Measurements from ENCODE around the gene MAL.

The MAL gene

DNA sequence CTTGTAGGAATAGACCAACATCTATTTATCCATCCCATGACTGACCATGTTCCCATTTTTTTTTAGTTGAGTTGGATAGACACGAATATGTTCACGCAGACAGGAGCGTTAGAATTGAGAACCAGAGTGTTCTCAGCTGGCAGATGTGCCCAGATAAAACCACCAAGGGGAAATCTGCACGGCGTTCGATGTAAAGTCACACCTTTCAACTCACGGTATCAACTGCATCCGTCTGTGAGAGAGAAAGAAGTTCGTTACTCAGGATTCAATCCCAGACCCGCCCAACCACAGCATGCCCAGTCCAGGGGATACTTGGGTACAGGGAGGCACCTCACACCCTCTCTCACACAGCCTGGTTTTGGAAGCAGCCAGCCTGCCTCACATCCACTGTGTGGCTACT is 26.1 kb downstream of the MAL start:
- no peak for TF ChIP-seq ZNF274 (IDR thresholded peaks at IDR 0.05; ENCODE audit: low read depth, low read length)
- H3K4me3 ChIP-seq (ENCODE audit: low read length): no peak overlapping the region

DNA sequence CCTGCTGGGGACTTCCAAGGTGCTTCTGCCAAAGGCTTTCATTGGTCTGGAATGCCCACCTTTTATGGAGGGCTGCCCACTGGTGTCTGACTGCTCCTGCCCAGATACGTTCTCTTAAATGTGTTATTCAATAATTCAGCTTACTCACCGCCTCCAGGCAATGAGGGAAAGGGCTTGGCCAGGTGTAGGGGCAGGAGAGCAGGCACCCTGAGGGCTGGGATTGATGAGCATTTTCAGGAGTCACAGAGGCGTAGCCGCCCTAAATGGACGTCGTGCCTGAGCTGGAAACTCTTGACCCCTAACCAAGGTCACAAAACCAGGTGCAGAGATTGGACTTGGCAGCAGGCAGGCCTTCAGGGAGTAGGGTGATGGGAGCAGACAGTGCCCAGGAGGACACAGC is 26.8 kb downstream of the MAL start:
- no peak for TF ChIP-seq ZNF274 (IDR thresholded peaks at IDR 0.05; ENCODE audit: low read depth, low read length)
- H3K4me3 ChIP-seq (ENCODE audit: low read length): no peak overlapping the region

DNA sequence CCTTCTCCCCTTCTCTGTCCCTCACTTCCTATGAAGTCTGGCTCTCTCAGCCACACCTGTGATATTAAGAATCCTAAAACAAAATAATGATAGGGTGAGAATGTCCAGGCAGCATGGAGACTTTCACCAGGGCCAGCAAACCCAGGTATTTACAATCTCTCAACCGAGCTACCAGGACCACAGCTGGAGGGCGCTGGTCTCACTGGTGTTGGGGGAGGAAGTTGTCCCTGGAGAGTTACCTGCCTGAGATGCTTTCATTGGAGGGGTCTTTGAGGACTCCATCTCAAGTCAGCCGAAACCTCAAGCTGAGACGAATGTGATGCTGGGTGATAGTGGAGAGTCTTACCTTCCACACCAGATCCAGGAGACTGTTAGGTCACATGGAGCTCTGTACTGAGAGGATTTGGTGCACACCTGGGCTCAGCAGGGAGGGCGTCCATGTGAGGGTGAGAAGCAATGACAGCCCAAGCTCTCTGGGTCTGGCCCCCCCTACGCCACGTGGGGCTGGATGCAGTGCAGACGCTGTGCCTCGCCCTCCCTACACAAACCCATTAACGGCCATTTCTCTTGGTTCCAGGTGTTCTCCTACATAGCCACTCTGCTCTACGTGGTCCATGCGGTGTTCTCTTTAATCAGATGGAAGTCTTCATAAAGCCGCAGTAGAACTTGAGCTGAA is 27.4 kb downstream of the MAL start:
- TF ChIP-seq ZNF274 (IDR thresholded peaks at IDR 0.05; ENCODE audit: low read depth, low read length): no peak
- H3K4me3 ChIP-seq (ENCODE audit: low read length): no peak overlapping the region

DNA sequence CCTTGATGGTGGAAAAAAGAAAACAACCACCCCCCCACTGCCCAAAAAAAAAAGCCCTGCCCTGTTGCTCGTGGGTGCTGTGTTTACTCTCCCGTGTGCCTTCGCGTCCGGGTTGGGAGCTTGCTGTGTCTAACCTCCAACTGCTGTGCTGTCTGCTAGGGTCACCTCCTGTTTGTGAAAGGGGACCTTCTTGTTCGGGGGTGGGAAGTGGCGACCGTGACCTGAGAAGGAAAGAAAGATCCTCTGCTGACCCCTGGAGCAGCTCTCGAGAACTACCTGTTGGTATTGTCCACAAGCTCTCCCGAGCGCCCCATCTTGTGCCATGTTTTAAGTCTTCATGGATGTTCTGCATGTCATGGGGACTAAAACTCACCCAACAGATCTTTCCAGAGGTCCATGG is 28.0 kb downstream of the MAL start:
- TF ChIP-seq ZNF274 (IDR thresholded peaks at IDR 0.05; ENCODE audit: low read depth, low read length): no peak

DNA sequence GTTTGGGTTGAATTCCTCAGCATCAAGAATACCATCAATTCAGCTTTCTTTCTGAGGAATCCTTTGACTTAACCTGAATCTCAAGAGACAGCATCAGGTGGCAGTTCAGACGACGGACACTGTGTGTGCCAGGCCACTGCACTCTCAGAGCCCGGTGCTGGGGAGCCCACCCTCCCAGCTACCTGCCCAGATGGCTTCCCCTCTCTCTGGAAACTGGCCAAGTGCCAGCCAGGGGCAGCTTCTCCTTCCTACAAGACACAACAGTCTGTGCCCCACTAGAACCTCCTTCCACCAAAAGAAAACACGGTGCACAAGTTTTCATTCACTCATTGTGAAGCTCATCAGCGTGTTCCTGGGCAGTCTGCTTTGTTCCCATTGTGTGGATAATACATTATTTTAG is 28.5 kb downstream of the MAL start:
- no peak overlapping the region for H3K4me3 ChIP-seq (ENCODE audit: low read length)
- no peak for TF ChIP-seq ZNF274 (IDR thresholded peaks at IDR 0.05; ENCODE audit: low read depth, low read length)

More for the DNA sequence above, 28.0 kb downstream of the MAL start:
- no peak overlapping the region for H3K4me3 ChIP-seq (ENCODE audit: low read length)

DNA sequence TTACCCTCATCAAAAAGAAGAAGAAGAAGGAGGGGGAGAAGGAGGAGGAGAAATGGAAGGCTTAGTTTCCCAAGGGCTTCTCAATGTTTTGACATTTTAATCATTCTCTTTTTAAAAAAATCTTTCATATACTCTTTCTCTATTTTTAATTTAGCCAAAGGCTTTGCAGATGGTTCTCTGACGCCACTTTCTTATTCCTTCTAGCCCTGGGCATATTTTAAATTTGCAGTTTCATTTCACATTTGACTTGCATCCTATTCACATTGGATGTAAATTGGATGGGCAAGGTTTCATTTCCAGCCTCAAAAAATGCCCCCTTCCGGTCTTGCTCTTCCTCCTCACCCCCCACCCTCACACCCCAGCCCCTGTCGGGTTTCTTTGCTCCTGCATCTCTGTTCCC is 29.8 kb downstream of the MAL start:
- no peak overlapping the region for H3K4me3 ChIP-seq (ENCODE audit: low read length)
- TF ChIP-seq ZNF274 (IDR thresholded peaks at IDR 0.05; ENCODE audit: low read depth, low read length): no peak

DNA sequence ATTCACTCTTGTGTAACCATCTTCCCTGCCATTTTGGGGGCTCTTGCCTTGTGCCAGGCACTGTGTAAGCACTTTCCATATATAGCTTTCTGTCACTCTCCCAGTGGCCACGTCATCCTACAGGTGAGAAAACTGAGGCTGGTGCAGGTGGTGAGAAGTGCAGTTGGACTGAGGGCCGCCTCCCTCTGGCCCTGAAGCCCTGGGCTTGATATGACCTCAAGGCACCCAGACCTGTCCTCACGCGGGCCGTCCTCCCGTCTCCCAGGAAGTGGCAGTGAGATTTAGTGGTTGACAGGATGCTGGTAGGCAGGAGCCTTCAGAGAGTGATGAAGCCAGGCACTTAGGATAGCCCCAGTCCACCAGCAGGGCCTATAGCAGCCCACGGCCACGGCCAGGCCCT is 30.5 kb downstream of the MAL start:
- H3K4me3 ChIP-seq (ENCODE audit: low read length): no peak overlapping the region
- no peak for TF ChIP-seq ZNF274 (IDR thresholded peaks at IDR 0.05; ENCODE audit: low read depth, low read length)

DNA sequence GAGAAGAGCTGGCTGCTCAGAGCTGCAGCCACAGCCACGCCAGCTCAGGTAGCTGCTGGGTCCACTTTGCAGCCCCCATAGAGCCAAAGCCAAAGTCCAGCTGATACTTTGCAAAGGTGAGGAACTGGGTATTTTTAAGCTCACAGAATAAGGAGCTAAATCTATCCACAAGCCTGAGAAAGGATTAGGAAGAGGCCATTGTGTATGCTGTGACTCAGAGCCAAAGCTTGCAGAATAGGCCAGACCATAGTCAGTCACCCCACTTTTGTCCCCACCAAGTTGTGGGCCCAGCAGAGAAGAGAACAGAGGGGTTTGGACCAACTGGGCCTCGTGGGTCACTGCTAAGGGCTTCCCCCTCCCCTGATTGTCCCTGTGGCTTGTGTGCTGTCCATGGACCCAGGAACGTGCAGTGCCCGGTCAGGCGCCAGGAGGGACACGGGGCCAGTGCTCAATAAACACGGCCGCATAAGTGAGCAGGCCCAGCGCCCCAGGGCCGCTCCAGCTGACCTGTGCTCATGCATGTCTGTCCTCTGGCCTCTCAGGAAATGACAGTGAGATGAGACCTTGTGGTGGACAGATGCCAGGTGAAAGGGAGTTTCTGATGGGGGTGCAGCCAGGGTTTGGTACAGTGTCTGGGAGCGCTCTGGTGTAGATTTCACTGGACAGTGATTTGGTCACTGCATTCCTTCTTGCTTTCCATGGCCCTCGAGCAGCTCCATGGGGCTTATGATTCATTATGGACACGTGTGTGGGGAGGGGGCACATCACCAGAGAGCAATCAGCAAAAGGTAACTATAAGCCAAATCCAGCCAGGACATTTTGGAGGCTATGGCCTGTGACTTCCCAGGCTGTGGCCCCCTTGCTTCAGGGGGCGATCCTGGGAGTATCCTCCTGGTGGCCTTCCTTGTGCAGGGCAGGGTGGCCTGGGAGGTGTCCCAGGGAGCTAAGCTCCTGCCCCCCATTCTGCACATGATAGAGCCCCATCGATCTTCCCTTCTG is 31.3 kb downstream of the MAL start:
- TF ChIP-seq ZNF274 (IDR thresholded peaks at IDR 0.05; ENCODE audit: low read depth, low read length): no peak
- no peak overlapping the region for H3K4me3 ChIP-seq (ENCODE audit: low read length)

DNA sequence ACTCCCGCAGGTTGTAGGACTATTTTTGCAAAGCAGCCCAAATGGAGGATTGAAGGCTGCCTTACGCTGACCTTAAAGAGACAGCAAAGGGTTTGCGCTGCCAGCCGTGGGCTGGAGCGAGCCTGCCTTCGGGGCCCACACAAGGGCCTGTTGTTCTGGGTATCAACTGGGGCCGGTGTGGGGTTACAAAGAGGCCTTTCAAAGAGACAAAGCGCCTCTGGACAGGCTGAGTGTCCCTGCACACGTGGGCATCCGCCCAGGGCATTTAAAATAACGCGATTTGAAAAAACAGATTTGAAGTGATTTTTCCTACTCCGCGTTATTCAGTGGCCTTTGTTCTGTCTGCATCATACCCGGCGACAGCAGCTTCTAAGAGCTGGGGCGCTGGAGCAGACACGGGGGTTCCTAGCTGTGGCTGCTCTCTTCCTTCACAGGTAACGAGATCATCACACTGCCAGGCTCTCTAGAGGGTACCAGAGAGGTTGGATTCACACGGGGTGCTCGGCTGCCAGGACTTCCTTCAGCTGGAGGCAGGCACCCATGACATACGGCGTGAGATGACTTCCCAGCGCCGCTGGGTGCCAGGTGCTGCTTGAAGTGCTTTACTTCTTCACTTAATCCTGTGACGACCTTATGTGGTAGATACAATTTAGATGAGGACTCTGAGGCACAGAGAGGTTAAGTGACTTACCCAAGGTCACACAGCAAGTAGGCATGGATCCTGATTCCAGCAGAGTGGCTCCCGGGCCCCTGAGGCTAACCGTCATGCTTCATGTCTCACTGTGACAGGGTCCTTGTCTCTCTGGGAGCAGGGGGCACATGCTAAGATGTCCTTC is 32.2 kb downstream of the MAL start:
- H3K4me3 ChIP-seq (ENCODE audit: low read length): no peak overlapping the region
- no peak for TF ChIP-seq ZNF274 (IDR thresholded peaks at IDR 0.05; ENCODE audit: low read depth, low read length)

DNA sequence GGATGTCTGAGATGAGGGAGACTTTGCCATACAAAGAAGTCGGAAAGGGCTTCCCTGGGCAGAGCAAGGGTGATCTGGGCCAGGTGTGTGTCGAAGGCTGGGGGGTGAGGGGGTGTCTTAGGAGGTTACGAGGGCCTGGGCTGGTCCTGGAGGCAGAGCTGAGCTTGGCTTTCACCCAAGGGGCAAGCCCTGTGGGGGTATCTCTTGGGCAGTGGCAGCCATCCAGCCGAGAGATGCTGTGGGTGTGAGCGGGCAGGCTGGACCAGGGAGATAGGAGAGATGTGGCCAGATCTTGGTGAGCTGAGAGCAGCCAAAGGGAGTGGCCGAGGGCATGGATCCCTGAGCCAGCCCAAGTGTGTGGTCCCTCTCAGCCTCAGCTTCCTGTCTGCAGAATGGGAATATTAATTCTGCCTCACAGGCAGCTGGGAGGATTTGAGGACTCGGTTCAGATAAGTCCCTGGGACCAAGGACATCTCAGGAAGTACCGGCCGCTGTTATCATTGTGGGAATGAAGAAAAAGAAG is 33.0 kb downstream of the MAL start:
- H3K4me3 ChIP-seq (ENCODE audit: low read length): no peak overlapping the region
- TF ChIP-seq ZNF274 (IDR thresholded peaks at IDR 0.05; ENCODE audit: low read depth, low read length): no peak

DNA sequence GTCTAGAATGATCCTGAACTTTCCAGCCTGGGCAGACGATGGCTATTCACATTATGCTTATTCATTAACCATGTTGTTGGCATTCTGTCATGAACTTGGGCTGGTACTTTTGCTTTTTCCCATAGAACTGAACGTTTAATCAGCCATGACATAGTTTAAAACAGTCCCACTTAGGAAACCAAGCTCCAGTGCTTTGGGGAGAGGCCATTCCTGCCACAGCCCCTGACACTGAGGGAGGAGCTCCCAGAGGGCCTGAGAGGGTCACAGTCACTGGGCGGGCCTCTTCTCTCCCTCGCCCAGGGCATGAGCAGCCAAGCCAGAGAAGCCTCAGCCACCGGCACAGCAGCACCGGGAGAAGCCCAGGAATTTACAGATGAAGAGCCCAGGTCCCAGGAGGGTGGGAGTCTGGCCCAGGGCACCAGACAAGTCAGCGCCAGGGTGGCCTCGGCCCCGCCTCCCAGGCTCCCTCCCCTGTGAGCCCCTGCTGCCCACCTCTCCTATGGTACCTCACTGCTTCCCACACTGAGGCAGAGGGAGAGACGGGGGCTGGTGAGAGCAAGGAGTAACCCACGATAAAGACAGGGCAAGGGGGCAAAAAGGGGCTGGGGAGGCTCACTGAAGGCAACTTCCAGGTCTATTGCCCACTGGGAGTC is 33.6 kb downstream of the MAL start:
- no peak for TF ChIP-seq ZNF274 (IDR thresholded peaks at IDR 0.05; ENCODE audit: low read depth, low read length)
- no peak overlapping the region for H3K4me3 ChIP-seq (ENCODE audit: low read length)

DNA sequence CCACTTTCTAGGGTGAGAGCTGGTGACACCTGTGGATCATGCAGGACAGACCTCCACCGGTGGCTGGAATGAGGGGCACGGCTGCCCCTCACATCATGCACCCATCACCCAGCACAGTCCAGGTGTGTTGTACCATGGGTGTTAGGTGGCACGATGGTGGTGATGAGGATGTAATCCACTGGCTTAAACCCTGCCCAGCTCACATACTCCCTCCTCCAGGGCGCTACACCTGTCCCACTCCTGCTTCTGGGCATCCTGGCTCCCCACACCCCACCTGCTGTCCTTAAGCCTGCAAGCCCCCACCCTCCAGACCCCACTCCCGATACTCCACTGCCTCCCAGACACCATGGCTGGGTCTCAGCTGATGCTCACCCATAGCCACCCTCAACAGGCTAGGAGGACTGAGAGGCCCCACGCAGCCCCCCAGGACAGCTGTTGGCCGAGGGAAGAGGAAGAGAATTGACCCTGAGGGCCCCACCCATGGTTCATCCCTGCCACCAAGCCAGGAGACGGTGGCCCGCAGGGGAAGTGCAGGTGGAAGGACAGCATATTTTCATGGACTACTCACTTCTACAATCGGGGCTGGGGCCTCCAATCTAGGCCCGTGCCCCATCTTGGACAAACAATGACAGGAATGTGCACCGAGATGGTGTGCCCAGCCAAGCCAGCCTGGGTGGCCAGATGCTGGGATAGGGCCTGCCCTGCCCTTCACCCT is 34.3 kb downstream of the MAL start:
- H3K4me3 ChIP-seq (ENCODE audit: low read length): no peak overlapping the region
- TF ChIP-seq ZNF274 (IDR thresholded peaks at IDR 0.05; ENCODE audit: low read depth, low read length): no peak
